ENCODE results near the gene MYO7B.

- TF ChIP-seq IRF3 (IDR thresholded peaks at IDR 0.05; ENCODE audit: low read depth, low read length): no peak
- no peak for TF ChIP-seq CTCF (IDR thresholded peaks at IDR 0.05)
- TF ChIP-seq, protein P1, sequence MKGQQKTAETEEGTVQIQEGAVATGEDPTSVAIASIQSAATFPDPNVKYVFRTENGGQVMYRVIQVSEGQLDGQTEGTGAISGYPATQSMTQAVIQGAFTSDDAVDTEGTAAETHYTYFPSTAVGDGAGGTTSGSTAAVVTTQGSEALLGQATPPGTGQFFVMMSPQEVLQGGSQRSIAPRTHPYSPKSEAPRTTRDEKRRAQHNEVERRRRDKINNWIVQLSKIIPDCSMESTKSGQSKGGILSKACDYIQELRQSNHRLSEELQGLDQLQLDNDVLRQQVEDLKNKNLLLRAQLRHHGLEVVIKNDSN (IDR thresholded peaks at IDR 0.05; ENCODE audit: borderline replicate concordance, low read depth): no peak
- TF ChIP-seq, protein P2, sequence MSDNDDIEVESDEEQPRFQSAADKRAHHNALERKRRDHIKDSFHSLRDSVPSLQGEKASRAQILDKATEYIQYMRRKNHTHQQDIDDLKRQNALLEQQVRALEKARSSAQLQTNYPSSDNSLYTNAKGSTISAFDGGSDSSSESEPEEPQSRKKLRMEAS (IDR thresholded peaks at IDR 0.05; ENCODE audit: low read depth): no peak
- no peak for TF ChIP-seq EP300 (IDR thresholded peaks at IDR 0.05; ENCODE audit: borderline replicate concordance in 1 of 2, low read depth in 1 of 2, low read length in 1 of 2)
- no peak for TF ChIP-seq NRF1 (IDR thresholded peaks at IDR 0.05; ENCODE audit: low read depth, low read length)
Measured at GRCh38 chr2:127661949-127662510, 126.5 kb downstream of the MYO7B start.
